K562 (cell line): ENCODE measurements around the gene MRPS15. TPM values are rescaled to one million over a fixed set of nuclear protein-coding genes. Genes with fewer than 3 reads are reported as not detected.
A peak's percentile ranks its signal among the peaks of the same experiment; 100 is the strongest.

Source experiments
- ATF1 ChIP-seq, 2 experiments: fragments of 450-650 bp in 1 of 2; IDR thresholded peaks; 2 replicates each; pipeline ENCODE4 v1.6.1; 2016; ENCODE audit warnings: missing compliant biosample characterization in 1 of 2, missing genetic modification characterization in 1 of 2
- CC2D1A ChIP-seq: fragments of 450-650 bp; IDR thresholded peaks from 2 replicates; pipeline ENCODE4 v1.6.1; 2017; ENCODE audit warnings: mild to moderate bottlenecking
- CTBP1 ChIP-seq: fragments of 450-650 bp; IDR thresholded peaks from 2 replicates; pipeline ENCODE4 v1.6.1; 2016; ENCODE audit warnings: borderline replicate concordance
- DEAF1 ChIP-seq: fragments of 450-650 bp; formaldehyde crosslinking; IDR thresholded peaks from 2 replicates; pipeline ENCODE4 v1.4.0; 2020; ENCODE audit warnings: mild to moderate bottlenecking, moderate library complexity
- E2F6 ChIP-seq, 2 experiments: IDR thresholded peaks; 2 replicates each; pipeline ENCODE4 v1.6.1; 2011; ENCODE audit warnings: borderline replicate concordance in 1 of 2, control low read depth in 1 of 2, low read depth in 1 of 2, low read length in 1 of 2, mild to moderate bottlenecking in 1 of 2, mixed read lengths in 1 of 2, moderate library complexity in 1 of 2; ENCODE audit not compliant: insufficient read depth in 1 of 2, insufficient read length in 1 of 2, poor library complexity in 1 of 2, severe bottlenecking in 1 of 2; ENCODE audit errors: extremely low read depth in 1 of 2
- ERF ChIP-seq: fragments of 450-650 bp; formaldehyde crosslinking; IDR thresholded peaks from 2 replicates; pipeline ENCODE4 v1.4.0; 2020; ENCODE audit warnings: mild to moderate bottlenecking, mixed read lengths
- HDAC3 ChIP-seq: fragments of 450-650 bp; IDR thresholded peaks from 2 replicates; pipeline ENCODE4 v1.6.1; 2018; ENCODE audit warnings: borderline replicate concordance, mild to moderate bottlenecking, moderate library complexity; ENCODE audit not compliant: partially characterized antibody
- KLF13 ChIP-seq: fragments of 450-650 bp; IDR thresholded peaks from 2 replicates; pipeline ENCODE4 v1.6.1; 2016; ENCODE audit warnings: missing genetic modification characterization, low read depth, mild to moderate bottlenecking, missing compliant biosample characterization, moderate library complexity, borderline replicate concordance
- MEF2A ChIP-seq: IDR thresholded peaks from 2 replicates; pipeline ENCODE4 v1.6.1; 2011; ENCODE audit warnings: low read depth, mild to moderate bottlenecking, low read length, moderate library complexity; ENCODE audit not compliant: control insufficient read depth
- MTA1 ChIP-seq: fragments of 450-650 bp; IDR thresholded peaks from 2 replicates; pipeline ENCODE4 v1.6.1; 2017; ENCODE audit warnings: borderline replicate concordance
- MTA3 ChIP-seq: fragments of 450-650 bp; formaldehyde crosslinking; IDR thresholded peaks from 2 replicates; pipeline ENCODE4 v1.6.1; 2017; ENCODE audit warnings: mild to moderate bottlenecking, borderline replicate concordance
- NONO ChIP-seq, 2 experiments: fragments of 200-400 bp in 1 of 2; fragments of 450-650 bp in 1 of 2; formaldehyde crosslinking in 1 of 2; IDR thresholded peaks; 2 replicates each; pipeline ENCODE4 v1.6.1; 2017; ENCODE audit warnings: low read depth in 2 of 2, mild to moderate bottlenecking in 2 of 2, moderate library complexity in 2 of 2, low read length in 1 of 2
- RCOR1 ChIP-seq, 2 experiments: IDR thresholded peaks; 2 replicates each; pipeline ENCODE4 v1.6.1; 2012; ENCODE audit warnings: low read depth in 2 of 2, low read length in 2 of 2, borderline replicate concordance in 1 of 2, improper control_type of control experiment in 1 of 2
- ZBTB40 ChIP-seq, 2 experiments: fragments of 450-650 bp in 1 of 2; sonication (generic) in 1 of 2; formaldehyde crosslinking in 1 of 2; IDR thresholded peaks; 2 replicates each; pipeline versions ENCODE4 v1.7.1 to v1.9.0; 2016 to 2022; ENCODE audit warnings: inconsistent platforms in 1 of 2, mild to moderate bottlenecking in 1 of 2, missing genetic modification reagents in 1 of 2
- ZNF41 ChIP-seq: fragments of 250-450 bp; sonication (Bioruptor Pico); conservative IDR thresholded peaks from 2 replicates; pipeline ENCODE4 v1.4.0; 2020; ENCODE audit warnings: mild to moderate bottlenecking
- polyA plus RNA-seq, 8 experiments: library from polyadenylated mRNA; depleted of rRNA in 4 of 8; stranded (reverse) in 5 of 8; unstranded in 3 of 8; fragments of >200 nt; fragmentation: Nextera tagmentation in 2 of 8; fragmentation: Illumina TruSeq in 1 of 8; extraction: Ambion mirVana in 2 of 8; extraction: Trizol in 1 of 8; gene quantifications; 2 replicates each; pipeline versions ENCODE4 v1.2.1 to v1.2.3, GENCODE V29; 2011 to 2014; ENCODE audit warnings: inconsistent platforms in 1 of 8, missing spikeins in 1 of 8
- total RNA-seq, 7 experiments: library from RNA; depleted of rRNA in 6 of 7; stranded (reverse); fragments of >200 nt in 6 of 7; fragmentation: Illumina TruSeq in 2 of 7; extraction: Trizol in 2 of 7; gene quantifications; 2 replicates each; pipeline versions ENCODE4 v1.2.1 to v1.2.3, GENCODE V29; 2011 to 2021; ENCODE audit warnings: low replicate concordance in 1 of 7

The MRPS15 gene
- total and polyA plus RNA-seq, 9 of the 15 experiments (the other 6 are each of a cell fraction or from before 2014, with no cell fraction given) = 62.9 to 286 (median 149) TPM

GRCh38 chr1:36446271-36446670 is 17.9 kb downstream of the MRPS15 start (continued):
- peak; percentile 83 for TF ChIP-seq DEAF1
- peak; percentile 41; the same call in 1 of the 2 replicates for TF ChIP-seq MTA3
- TF ChIP-seq NONO (IDR thresholded peaks at IDR 0.05; ENCODE audit: low read depth in 2 of 2, low read length in 1 of 2) = 0 out of 4 replicates have a peak, but pooled peaks of 1 of the 2 experiments have one; percentile 28
- TF ChIP-seq E2F6 (IDR thresholded peaks at IDR 0.05; ENCODE audit: borderline replicate concordance in 1 of 2, extremely low read depth in 1 of 2, insufficient read depth in 1 of 2, insufficient read length in 1 of 2, low read depth in 1 of 2, low read length in 1 of 2, poor library complexity in 1 of 2, severe bottlenecking in 1 of 2) = no peak
- peak in 1 of 2 experiments; percentile 70; a peak in 2 of 4 replicates for TF ChIP-seq RCOR1 (IDR thresholded peaks at IDR 0.05; ENCODE audit: borderline replicate concordance in 1 of 2, low read depth in 2 of 2, low read length in 2 of 2)
- no peak for TF ChIP-seq ATF1 (CRISPR knock-in tag; IDR thresholded peaks at IDR 0.05)
- 0 out of 2 replicates have a peak, but pooled peaks have one; percentile 12 for TF ChIP-seq ATF1 (tag; IDR thresholded peaks at IDR 0.05)
- no peak for TF ChIP-seq ZNF41 (CRISPR knock-in tag)
- no peak for TF ChIP-seq MTA1
- TF ChIP-seq ZBTB40 (IDR thresholded peaks at IDR 0.05) = no peak
- TF ChIP-seq ZBTB40 (CRISPR knock-in tag; IDR thresholded peaks at IDR 0.05) = no peak
- no peak for TF ChIP-seq HDAC3
- no peak for TF ChIP-seq ERF
- no peak for TF ChIP-seq MEF2A
- peak; percentile 54 for TF ChIP-seq CTBP1
- TF ChIP-seq CC2D1A = no peak
- peak; percentile 17; the same call in 1 of the 2 replicates for TF ChIP-seq KLF13 (tag)
